GM21447 (cell line): ENCODE data around the gene SH3RF2.
A peak's percentile ranks its signal among the peaks of the same experiment; 100 is the strongest.

Experiments
- ATAC-seq: cut with Tn5 transposase; IDR thresholded peaks from one replicate; pipeline ENCODE4 v1.9.1; 2021; ENCODE audit not compliant: unreplicated experiment

The SH3RF2 gene

DNA sequence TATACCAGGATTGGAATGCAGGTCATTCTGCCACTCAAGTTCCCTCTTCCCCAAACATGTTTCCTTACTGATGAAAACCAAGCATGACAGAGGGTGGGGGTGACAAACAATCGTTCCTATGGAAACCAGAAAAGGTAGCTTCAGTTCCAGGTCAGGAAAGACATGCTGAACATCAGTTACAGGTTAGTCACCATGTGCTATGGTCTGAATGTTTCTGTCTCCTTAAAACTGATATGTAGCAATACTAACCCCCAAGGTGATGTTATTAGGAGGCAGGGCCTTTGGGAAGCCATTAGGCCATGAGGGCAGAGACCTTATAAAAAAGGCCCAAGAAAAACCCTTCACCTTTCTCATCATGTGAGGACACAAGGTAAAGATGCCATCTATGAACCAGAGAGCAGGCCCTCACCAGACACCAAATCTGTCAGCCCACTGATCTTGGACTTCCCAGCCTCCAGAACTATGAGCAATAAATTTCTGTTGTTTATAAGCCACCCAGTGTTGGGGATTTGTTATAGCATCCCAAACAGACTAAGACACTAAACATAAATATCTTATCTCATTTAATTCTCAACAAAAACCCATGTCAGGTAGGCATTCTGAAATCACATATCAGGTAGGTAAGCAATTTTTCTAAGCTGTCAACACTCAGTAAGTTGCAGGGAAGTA is 15.7 kb upstream of the SH3RF2 start:
- no peak for ATAC-seq

DNA sequence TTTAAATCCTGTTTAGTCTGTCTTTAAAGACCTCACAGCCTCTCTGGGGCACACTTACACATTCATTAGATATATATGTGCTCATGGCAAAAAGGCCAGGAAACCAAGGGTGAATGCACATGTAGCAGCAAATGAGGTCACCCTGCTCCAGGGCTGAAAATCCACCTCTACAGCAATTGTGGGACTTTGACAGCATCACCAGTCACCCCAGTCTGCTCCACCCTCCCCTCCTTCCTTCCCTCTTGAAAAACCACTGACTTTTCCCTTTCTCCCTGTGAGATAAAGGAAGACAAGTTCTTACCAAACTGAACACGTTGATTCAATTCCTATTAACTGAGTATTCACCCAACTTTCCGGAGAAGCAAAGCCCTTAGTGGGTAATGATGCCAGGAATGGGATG is 15.2 kb upstream of the SH3RF2 start:
- ATAC-seq = no peak

DNA sequence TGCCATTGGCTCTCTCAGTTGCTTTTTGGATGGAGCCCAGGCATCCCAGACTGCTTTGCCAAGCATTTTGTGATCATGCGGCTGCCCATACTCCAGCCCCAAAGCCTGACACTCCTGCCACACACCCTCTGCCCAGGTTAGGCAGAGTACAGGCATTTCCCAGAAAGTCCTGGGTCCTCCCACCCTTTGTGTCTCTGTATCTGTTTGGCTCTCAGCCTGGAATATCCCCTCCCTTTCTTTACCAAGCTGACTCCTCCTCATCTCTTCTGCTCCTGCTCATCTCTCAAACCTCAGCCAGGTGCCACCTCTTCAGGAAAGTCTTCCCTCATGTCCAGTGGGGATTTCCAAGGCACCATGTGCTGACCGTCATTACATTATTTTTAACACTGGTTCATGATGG is 14.3 kb upstream of the SH3RF2 start:
- no peak for ATAC-seq

GRCh38 chr5:145923405-145923804 is 13.0 kb upstream of the SH3RF2 start:
- no peak for ATAC-seq

- no peak for ATAC-seq
Measured at GRCh38 chr5:145924849-145925248, 11.5 kb upstream of the SH3RF2 start.

GRCh38 chr5:145925353-145925752 is 11.0 kb upstream of the SH3RF2 start:
- no peak for ATAC-seq

DNA sequence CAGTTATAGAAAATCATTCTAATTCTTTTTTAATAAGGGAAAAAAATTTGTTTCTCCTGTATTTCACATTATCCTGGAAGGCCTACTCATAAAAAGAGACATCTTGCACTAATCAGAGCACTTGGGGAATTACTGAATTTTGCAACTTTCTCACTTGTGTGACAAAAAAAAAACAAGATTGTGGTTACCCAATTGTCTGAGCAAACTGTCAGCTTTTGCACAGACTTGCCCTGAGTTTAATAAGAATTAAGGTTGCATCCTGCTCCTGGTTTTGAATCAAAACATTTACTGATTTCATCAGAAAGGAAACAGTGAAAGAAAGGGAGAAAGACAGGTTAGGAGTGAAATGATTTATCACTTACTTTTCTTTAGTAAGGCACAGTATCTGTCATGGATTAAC is 10.6 kb upstream of the SH3RF2 start:
- ATAC-seq = no peak

- no peak for ATAC-seq
Measured at GRCh38 chr5:145931718-145932117, 4.7 kb upstream of the SH3RF2 start.

DNA sequence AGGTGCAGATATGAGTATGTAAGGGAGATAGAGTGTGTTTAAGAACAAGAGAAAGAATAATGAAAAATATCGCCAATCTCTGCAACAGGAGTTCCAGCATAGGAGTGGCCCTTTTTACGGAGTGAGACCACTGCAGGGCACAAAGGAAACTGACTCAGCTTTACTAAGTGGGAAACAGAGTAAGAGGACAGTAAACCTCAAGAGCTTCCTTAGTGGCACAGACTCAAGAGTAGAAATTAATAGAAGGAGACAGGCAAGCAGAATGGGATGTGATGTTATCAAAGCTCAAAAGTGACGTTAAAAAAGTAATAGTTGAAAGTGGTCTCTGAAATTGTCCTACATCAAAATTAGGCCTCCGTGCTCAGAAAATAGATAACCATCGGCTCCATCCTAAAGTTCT is 2.1 kb upstream of the SH3RF2 start:
- ATAC-seq = no peak

DNA sequence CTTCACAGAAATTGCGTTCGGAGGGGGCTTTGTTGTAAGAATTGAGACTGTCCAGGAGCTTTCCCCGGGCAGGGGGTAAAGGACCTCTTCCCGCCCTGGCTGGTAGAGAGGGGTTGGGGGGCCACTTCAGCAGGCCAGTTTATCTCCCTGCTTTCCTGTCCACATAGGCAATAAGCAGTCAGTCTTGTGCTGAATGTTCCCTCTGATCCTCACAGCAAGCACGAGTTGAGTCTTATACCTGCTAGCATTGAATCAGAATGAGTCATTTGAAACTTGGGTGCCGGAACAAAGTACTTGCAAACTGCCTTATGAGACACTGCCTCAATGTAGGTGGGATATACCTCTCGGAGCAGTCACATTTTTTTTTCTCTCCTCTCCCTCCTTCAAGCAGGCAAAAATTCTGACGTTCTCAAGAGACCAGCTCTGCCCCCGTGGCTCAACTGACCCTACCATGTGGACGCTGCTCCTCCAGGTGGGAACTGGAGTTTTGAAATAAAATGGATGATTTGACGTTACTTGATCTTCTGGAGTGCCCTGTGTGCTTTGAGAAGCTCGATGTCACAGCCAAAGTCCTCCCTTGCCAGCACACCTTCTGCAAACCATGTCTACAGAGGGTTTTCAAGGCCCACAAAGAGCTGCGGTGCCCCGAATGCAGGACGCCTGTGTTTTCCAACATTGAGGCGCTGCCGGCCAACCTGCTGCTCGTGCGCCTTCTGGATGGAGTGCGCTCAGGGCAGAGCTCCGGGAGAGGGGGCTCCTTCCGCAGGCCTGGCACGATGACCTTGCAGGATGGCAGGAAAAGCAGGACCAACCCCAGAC is 1.3 kb downstream of the SH3RF2 start:
- ATAC-seq = no peak

DNA sequence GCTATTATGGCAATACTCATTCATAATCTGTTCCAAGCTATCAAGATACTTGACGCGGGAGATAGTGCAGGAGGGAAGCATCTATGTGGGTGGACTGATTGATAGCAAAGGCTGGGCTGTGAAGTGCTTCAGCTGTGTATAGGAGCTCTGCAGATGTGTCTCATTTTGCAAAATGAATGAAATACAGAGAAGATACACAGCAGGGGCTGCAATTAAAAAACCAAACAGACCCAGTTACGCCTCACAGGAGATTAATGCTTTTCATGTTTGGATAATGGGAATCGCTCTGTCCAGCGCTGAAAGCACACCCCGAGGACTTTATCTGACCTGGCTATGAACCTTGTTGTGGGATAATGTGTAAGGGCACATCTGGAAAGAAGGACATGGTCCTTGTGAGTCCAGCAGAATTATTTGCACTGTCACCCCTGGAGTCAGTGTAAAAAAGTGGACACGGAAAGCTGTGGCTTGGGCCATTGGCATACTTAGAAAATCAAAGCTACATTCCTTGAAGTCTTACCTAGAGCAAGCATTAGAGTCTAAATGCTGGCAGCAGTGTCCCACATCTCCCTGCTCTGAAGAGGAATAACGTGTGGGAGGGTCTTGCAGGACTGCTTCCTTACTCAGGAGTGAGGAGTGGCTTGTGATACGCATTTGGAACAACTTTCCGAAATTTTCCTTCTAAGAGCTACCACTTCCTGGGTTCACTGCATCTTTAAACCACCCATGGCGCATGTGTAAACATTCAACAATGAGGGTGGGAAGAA is 2.6 kb downstream of the SH3RF2 start:
- ATAC-seq = no peak

GRCh38 chr5:145939540-145940065 is 3.2 kb downstream of the SH3RF2 start:
- no peak for ATAC-seq

DNA sequence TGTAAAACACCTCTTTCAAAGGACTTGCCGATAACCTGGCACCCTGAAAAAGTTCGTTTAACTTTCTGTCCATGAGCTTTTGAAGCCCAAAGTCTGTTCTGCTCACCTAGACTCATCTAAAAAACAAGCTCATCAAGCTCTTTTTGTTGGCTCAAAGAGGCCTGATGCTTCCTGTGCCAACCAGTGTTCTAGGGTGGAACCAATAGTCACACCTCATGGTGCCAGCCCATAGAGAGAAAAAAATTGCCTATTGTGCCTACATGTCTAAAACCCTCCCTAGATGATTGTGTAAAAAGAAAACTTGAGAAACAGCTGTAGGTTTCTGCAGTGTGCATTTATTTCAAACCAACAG is 4.7 kb downstream of the SH3RF2 start:
- ATAC-seq = no peak

DNA sequence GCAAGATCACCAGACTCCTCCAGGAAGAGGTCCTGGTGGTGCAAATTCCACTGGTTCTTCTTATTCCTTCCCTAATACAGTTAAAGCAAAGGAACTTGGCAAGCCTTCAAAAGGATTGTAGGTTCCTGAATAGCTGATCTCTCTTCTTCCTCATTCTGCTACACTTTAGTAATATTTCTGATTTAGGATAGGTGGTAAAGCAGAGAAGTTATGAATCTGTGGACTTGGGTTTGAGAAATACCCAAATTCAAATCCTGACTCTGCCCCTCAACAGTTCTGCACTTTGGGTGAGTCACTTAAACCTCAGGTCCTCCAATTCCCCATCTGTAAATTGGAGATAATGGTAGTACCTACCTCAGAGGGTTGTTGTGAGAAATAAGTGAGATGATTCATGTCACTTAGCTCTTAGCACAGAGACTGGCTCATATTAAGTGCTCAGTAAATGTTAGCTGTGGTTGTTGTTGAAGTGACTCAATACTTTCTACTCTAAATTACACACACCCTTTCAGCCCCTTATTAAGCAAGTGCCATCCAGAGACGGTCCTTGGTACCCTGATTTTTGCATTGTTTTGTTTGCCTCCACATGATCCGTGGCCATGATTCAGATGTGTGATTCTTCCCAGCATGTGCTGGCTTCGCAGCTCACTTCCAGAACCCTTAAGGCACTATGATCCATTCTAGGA is 5.2 kb downstream of the SH3RF2 start:
- ATAC-seq = no peak

GRCh38 chr5:145942201-145942600 is 5.8 kb downstream of the SH3RF2 start:
- ATAC-seq = no peak

DNA sequence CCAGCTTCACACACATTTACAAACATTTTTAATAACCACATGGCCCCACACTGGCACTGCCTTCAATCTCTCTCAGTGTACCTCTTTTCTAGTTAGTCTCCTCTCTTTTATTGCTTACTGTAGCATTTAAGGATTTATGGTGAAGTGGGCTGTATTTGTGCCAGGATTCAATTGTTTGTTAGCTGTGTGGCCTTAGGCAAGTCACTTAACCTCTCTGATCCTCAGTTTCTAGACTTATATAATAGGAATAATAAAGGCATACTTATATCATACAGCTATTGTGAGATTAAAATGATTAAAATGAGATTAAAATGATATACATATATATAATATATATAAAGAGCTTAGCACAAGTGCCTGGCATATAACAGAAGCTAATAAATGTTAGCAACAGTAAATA is 6.4 kb downstream of the SH3RF2 start:
- ATAC-seq = no peak

DNA sequence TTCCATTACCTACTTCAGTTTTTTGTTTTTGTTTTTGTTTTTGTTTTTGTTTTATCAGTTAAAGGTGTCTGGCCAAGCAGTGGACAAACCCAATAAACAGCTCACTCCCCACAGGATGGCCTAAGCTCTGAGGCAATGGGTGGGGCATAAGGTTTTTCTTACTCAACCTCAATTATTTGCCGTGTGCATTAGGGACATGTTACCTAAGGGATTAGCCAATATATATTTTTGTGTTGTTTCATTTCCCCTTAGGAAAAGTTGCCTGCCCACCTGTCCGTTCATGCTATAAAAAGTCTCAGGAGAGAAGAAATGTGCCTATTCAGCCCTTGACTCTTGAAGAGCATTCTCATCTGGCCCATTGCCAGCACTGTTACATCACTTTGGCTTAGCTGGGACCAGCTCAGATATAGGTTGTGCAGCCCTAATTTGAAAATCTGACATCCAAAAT is 7.3 kb downstream of the SH3RF2 start:
- ATAC-seq = no peak

- no peak for ATAC-seq
Measured at GRCh38 chr5:145944328-145944727, 8.0 kb downstream of the SH3RF2 start.

DNA sequence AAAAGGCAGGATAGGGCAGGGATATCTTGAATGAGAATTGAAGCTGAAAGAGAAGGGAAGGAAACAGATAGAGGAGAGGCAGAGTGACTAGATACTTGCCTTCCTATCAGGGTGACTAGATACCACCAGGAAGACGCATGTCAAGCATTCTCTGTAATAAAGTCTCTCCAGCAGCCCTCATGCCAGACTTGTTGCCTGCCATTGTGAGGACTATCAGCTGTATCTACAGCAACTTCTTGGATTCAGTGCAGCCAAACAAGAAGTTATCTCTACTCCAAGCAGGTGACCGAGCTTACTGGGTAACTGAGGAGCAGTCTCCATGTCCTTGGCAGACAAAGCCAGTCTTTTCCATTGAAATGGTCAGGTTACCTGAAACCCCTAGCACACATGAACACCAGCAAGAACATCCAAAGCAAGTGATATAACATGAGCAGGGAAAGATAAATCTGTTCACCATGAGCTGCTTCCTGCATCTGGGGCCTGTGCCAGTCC is 9.3 kb downstream of the SH3RF2 start:
- no peak for ATAC-seq

- peak; percentile 91 for ATAC-seq
Measured at GRCh38 chr5:145946112-145946861, 9.9 kb downstream of the SH3RF2 start.
